ENCODE data around the gene HES6.
"Not testable (repeated sequence)": the region's sequence is repeated elsewhere in the genome, so short reads cannot be mapped to it uniquely, and the experiment has no call there.

Gene HES6

DNA sequence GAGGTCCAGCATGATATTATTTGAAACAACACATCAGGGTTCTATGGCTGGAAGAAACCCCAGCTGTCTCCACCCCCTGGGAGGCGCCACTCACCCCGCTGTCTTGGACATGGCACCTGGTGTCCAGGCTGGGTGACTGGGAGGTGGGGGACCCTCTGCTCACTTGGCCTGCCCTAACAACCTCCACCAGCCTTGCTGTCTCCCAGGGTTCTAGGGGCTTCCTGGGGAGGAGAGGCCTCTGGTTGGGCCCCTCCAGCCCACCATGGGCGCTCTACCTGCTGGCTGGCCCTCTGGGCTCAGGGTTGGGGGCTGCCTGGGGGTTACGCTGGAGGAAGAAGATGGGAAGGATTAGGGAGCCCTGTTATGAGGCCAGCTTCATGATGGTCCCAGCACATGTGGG is 32.3 kb upstream of the HES6 start:
- H3K27ac ChIP-seq, result no peak overlapping the region; the same call in 1 of the 2 replicates
- DNase-seq (ENCODE audit: low spot score), result no peak
- ChIA-PET POLR2A (ENCODE audit: low non-redundant PET) (no interaction called here), CTCF (interaction anchor here (1.0 kb wide), 1 partner anchor 9 kb away, joined by 4 read pairs; no protein-coding TSS in a partner anchor)
- TF ChIP-seq, protein P1, sequence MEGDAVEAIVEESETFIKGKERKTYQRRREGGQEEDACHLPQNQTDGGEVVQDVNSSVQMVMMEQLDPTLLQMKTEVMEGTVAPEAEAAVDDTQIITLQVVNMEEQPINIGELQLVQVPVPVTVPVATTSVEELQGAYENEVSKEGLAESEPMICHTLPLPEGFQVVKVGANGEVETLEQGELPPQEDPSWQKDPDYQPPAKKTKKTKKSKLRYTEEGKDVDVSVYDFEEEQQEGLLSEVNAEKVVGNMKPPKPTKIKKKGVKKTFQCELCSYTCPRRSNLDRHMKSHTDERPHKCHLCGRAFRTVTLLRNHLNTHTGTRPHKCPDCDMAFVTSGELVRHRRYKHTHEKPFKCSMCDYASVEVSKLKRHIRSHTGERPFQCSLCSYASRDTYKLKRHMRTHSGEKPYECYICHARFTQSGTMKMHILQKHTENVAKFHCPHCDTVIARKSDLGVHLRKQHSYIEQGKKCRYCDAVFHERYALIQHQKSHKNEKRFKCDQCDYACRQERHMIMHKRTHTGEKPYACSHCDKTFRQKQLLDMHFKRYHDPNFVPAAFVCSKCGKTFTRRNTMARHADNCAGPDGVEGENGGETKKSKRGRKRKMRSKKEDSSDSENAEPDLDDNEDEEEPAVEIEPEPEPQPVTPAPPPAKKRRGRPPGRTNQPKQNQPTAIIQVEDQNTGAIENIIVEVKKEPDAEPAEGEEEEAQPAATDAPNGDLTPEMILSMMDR (conservative IDR thresholded peaks at IDR 0.05; ENCODE audit: low read depth), result no peak

DNA sequence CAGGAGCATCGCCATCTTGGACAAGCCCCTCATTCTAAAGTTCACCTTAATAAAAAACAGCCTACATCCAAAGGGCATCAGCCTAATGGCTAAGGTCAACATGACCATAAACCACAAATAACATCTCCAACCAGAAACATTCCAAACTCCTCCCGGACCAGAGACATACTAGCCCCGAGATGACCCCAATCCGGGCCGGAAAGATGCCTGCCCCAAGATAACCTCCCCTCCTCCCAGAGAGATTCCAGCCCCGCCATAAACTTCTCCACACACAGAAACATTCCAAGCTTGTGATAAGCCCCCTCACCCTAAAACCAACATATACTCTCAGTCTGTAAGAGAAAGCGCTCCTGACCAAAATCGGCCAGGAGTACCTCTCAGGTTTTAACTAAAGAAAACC is 31.8 kb upstream of the HES6 start:
- CTCF ChIA-PET; POLR2A ChIA-PET (ENCODE audit: low non-redundant PET); DNase-seq (ENCODE audit: low spot score): not testable (repeated sequence)
- 0 out of 2 replicates have a peak overlapping the region, but pooled peaks have one; percentile 49 for H3K27ac ChIP-seq

DNA sequence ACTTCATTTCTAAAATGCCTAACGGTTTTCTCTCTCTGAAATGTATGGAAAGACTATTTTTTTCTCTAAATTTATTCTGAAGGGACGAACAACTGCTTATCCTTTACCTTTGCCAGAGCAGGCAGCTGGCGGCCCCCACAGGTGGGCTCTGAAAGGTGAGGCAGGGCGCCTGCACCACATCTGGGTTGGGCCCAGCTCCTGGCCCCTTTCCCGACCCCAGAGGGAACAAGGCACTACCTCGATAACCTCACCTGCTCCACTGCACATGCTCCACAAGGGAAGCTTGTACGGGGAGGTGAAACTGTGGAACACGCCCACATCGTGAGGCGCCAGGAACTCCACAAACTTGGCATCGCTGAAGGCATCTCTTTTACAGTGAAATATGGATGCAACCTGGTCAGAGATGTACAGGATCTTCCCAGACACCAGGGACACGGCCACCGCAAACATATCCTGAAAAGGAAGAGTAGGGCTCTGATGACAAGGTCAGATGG is 31.3 kb upstream of the HES6 start:
- TF ChIP-seq, protein P1 (conservative IDR thresholded peaks at IDR 0.05; ENCODE audit: low read depth), result no peak
- peak overlapping the region; percentile 49 for H3K27ac ChIP-seq
- no peak for DNase-seq (ENCODE audit: low spot score)
- ChIA-PET POLR2A (ENCODE audit: low non-redundant PET) (no interaction called here), CTCF (no interaction called here)

DNA sequence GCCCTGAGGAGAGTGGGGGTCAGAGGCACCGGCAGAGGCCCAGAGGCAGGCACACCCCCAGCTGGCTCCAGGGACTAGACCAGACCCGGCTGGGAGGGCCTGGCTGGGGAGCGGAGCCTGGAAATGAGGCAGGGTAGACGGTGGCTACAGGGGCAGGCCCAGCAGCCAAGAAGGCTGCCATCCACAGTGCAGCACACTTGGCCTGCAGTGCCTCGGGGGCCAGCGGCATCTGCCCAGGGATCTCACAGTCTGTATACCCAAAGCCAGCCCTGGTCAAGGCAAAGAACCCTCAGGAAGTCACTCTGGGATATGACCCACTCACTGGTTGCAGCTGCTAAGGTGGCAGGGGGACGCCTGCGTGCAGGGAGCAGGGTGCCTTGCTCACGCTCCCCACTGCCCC is 30.8 kb upstream of the HES6 start:
- CTCF ChIA-PET, result interaction anchor here (0.6 kb wide), 1 partner anchor 224 kb away, joined by 5 read pairs; no protein-coding TSS in a partner anchor
- TF ChIP-seq, protein P1 (conservative IDR thresholded peaks at IDR 0.05; ENCODE audit: low read depth), result no peak
- POLR2A ChIA-PET (ENCODE audit: low non-redundant PET), result no interaction called here

DNA sequence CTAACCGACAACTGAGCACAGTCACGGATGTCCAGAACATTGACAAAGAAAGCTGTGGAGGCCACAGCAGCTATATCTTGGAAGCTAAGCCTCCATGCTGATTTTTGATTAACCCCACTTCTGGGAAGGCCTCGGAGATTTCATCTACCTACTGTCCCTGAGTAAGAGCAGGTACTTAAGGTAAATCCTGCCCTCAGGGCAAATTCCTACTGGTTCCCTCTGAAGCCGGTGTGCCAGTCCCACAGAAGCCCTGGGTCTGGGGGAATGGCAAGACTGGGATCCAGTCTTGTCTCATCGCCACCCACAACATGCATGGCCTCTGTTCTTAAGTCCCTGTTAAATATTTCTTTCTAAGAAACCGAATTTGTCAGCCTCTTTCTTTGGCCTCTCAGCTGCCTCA is 29.9 kb upstream of the HES6 start:
- DNase-seq (ENCODE audit: low spot score), result no peak
- POLR2A ChIA-PET (ENCODE audit: low non-redundant PET), result no interaction called here
- CTCF ChIA-PET, result interaction anchor here (0.5 kb wide), 1 partner anchor 118 kb away, joined by 3 read pairs; no protein-coding TSS in a partner anchor
- TF ChIP-seq, protein P1 (conservative IDR thresholded peaks at IDR 0.05; ENCODE audit: low read depth), result no peak
- H3K27ac ChIP-seq, result no peak overlapping the region

More for the DNA sequence above, 30.8 kb upstream of the HES6 start:
- H3K27ac ChIP-seq, result peak overlapping the region; percentile 49
- DNase-seq (ENCODE audit: low spot score), result no peak

DNA sequence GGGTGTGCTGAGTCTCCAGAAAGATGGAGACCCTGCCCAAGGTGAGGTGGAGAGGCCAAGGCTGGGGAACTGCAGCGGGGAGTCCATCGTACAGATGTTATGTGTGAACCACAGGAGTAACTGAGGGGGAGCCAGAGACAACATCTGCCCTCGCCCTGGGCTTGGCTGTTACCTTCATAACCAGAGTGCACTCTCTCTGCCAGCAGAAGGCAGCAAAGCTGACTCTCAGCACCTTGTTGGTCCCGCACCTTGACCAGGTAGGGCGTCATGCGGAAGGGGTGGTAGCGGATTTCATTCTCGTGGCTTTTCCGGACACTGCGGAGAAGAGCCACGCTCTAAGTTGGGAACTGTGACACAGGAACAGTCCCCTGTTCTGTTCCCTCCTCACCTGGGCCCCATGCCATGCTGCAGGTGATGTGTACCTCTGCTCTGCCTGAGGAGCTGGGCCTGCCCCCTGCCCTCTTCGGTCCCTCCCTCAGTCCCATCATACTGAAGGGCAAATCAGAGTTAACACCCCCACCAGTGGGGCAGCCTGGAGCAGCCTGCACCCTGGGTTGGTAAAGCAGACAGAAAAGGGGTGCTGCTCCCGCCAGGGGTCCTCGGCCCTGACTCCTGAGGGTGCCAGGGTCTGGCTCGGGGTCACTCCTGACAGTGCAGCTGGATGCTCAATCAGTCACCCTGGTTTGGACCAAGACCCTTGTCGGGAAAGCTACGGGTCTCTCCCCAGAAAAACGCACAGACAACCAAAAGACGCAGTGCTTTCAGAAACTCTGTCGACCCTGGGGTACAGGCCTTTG is 28.2 kb upstream of the HES6 start:
- TF ChIP-seq, protein P1 (conservative IDR thresholded peaks at IDR 0.05; ENCODE audit: low read depth), result no peak
- DNase-seq (ENCODE audit: low spot score), result no peak
- peak overlapping the region; percentile 81 for H3K27ac ChIP-seq
- ChIA-PET POLR2A (ENCODE audit: low non-redundant PET) (interaction anchor here (0.6 kb wide), 1 partner anchor 11 kb away, joined by 3 read pairs; no protein-coding TSS in a partner anchor), CTCF (interaction anchor here (0.6 to 1.6 kb wide), 4 partner anchors 11 to 709 kb away, joined by 3 to 6 read pairs (median 4); no protein-coding TSS in a partner anchor)

DNA sequence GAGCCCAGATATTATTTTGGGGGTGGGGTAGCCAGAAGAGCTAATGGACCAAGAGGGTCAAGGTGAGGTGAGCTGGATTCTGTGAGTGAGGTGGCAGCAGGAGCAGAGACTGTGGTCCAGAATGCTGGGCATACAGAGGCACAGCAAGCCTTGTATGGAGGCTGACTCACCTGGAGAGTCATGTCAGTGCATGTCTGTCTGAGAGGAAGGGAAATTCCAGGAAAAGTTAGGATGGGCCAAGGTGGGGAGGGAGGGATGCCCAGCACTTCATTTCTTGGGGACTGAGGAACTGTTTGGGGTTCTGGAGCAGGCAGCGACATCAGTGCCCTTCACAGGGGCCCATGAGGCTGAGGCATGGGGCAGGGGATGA is 27.5 kb upstream of the HES6 start:
- TF ChIP-seq, protein P1 (conservative IDR thresholded peaks at IDR 0.05; ENCODE audit: low read depth), result no peak
- POLR2A ChIA-PET (ENCODE audit: low non-redundant PET), result interaction anchor here (0.6 kb wide), 3 partner anchors 12 to 708 kb away, joined by 3 to 6 read pairs (median 3); no protein-coding TSS in a partner anchor
- DNase-seq (ENCODE audit: low spot score), result peak; percentile 79
- CTCF ChIA-PET, result interaction anchor here (0.6 to 1.6 kb wide), 4 partner anchors 11 to 606 kb away, joined by 3 to 6 read pairs (median 3); no protein-coding TSS in a partner anchor
- H3K27ac ChIP-seq, result peak overlapping the region; percentile 81
